HG02642 (cell line): ENCODE measurements around the gene SMPD3.

Source experiments
- ATAC-seq: cut with Tn5 transposase; IDR thresholded peaks from one replicate; pipeline ENCODE4 v1.9.1; 2021; ENCODE audit warnings: mild to moderate bottlenecking; ENCODE audit not compliant: unreplicated experiment, poor library complexity

The SMPD3 gene

GRCh38 chr16:68373528-68374245, 74.6 kb downstream of the SMPD3 start:
- ATAC-seq: no peak

DNA sequence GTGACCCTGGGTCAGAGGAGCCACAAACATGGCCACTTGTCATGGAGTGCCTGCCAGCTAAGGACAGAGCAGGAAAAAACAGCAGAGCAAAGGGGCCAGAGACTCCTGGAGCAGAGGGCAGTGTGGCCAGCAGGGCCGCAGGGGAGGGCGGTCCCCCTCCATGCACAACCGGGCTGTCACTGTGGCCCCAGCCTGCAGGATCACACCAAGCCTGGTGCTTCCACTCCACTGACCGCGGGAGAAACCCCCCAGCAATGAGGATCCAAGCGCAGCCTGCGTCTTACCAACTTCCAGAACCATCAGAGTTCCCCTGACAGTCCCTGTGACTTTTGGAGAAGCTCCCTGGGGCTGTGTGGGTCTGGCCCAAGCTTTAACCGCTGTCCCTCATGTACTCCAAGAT, 75.5 kb downstream of the SMPD3 start:
- ATAC-seq: no peak

DNA sequence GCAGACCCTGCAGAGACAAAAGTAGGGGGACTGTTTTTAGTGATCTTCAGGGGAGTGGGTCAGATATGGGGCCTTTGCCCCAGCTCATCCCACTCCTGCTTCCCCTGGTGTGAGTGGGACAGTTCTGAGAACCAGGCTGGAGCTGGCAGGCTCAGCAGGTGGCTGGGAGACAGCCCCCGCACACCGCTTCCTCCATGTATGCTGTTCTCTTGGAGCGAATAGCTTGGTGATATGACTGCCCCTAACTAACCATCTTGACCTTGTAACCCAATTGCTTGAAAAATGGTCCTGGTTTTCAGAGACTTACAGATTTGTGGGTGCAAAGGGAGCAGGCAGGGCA, 76.0 kb downstream of the SMPD3 start:
- no peak for ATAC-seq

DNA sequence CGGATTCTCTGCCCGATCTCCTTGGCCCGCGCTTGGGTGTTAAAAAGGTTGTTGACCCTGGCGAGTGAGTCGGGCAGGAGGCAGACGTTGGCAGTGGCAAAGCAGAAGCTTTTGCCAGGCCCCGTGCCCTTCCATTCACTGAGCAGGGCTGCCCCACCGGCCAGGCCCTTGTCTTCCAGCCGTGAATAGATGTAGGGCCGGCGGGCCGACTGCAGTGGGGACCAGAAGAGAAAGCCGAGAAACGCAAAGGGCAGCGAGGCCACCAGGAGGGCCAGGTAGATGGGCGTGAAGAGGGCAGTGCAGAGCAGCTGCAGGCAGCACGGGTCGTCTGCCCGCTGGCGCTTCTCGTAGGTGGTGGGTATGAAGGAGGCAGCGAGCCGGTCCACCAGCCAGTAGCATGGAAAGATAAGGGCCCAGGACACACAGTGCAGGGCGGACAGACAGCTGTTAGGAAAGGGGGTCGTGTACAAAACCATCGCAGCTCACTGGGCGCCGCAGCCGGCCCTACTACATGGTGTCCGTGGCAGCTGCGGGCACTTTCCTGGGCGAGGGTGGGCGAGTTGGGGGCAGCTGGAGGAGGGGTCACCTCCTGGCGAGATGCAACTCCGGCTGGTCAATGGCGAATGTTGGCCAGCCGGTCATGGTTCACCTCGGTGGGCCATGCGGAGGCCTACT, 76.5 kb downstream of the SMPD3 start:
- no peak for ATAC-seq

- ATAC-seq: no peak
Observed at GRCh38 chr16:68371276-68371651, 77.0 kb downstream of the SMPD3 start.

GRCh38 chr16:68370581-68371275, 77.6 kb downstream of the SMPD3 start:
- ATAC-seq: no peak

DNA sequence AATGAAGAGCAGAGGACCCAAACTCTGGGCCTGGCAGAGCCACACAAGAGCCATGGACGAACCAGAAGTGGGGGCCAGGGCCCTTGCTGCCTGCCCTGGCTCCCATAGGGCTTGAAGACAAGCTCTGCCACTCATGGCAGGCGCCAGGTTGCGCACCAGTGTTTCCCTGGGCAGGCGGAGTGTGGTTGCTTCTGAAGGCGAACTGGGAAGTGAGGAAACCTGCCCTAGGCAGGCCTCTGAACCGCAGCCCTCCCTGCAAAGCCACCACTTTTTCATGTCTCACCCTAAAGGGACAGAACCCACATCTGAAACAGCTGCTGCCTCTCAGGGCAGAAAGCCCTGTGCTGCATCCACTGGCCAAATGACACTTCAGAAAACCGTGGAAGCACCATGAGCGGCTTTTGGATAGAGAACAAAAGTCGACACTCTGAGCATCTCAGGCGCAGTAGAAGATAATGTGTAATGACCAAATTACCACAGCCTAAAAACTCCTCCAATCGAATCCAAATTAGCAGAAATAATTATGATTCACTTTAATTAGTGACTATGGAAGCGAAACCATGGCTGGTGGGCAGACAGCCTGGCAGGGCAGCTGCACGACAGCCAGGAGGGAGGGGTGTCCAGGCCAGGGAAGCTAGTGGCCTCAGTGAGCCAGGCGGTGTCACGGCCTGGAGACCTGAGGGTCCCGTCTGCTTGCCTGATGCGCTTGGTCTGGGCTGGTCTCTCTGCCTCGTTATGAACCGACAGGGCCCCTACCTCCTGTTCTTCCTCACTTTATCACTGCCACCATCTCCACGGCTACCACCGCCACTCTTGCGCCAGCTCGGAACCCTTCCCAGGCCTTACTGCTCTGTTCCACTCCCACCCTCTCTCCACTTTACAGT, 78.4 kb downstream of the SMPD3 start:
- peak; percentile 61 for ATAC-seq

- ATAC-seq: no peak
Observed at GRCh38 chr16:68369168-68369567, 79.1 kb downstream of the SMPD3 start.

GRCh38 chr16:68368301-68368888, 79.9 kb downstream of the SMPD3 start:
- peak; percentile 40 for ATAC-seq

- ATAC-seq: no peak
Observed at GRCh38 chr16:68367891-68368290, 80.4 kb downstream of the SMPD3 start.

- no peak for ATAC-seq
Observed at GRCh38 chr16:68367440-68367839, 80.9 kb downstream of the SMPD3 start.

DNA sequence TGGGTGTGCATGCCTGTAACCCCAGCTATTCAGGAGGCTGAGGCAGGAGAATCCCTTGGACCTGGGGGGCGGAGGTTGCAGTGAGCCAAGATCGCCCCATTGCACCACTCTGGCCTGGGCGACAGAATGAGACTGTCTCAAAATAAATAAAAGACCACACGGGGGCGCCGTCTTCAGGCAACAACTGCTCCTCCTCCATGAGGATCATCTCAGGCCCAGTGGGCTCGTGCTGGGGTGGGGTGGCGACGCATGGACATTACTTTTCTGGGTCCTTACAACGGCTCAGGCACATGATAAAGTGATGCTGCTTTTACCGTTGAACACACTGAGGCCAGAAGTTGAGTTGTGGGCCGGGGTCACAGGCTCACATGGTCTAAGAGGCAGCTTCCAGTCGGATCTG, 81.3 kb downstream of the SMPD3 start:
- no peak for ATAC-seq

DNA sequence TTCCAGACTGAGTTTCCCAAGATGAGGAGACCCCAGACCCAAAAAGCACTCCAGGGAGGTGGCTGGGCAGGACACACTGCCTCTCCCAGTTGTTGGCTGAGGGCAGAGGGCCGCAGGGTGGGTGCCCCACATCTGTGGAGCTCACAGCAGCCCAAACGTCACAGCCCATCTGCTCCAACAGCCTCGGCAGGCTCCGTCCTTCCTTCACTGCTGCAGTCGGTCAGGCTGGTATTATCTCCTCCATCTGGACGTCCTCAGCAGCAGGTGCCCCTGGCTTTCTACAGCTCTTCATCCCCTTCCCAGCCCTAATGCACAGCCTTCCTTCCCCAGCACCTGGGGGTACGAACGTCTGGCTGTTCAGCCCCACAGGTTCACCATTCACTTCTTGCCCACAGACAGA, 82.2 kb downstream of the SMPD3 start:
- no peak for ATAC-seq

DNA sequence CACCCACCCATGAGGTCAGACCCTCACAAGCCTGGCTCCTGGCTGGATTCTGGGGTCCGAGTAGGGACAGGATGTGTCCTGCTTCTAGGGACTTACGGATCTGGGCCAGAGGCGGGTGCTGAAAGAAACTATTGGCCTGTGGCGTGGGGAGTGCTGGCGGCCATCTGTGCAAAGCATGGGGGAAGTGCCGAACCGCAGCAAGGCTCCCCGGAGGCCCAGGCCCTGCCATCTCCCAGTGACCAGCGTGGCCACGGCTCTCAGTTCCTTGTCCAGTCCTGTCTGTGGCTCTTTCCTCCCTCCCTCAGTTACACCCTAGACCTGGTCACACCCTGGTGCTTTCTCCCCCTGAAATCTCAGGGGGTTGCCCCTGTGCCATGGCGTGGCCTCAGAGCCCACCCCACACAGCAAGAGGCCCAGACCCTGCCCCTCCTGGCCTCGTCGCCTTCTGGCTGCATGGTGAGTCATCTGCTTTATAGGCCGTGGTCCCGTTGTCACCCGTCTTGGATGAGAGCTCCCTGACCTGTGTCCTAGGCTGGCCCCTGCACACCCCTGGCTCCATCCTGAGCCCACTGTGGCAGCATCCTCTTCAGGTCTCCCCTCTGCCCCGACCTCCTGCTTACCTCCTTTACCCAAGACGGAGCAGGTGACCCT, 83.0 kb downstream of the SMPD3 start:
- no peak for ATAC-seq

DNA sequence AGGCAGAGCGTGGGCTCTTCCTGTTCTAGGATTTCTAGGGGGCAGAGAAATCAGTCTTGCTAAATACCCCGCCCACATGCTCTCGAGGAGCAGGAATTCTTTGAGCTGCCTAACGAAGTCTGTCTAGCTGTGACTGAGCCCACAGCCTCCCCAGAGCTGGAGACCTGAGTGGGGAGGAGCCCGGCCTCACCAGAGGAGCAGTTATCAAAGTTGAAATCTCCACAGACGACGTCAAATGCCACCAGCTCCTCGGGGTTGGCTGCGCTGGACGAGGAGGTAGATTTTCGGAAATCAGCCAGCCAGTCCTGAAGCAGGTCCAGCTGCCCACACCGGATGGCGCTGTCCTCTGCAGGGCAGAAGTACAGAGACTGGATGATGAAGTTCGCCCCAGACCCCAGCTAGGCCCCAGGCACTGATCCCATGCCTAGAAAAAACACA, 83.7 kb downstream of the SMPD3 start:
- ATAC-seq: no peak

DNA sequence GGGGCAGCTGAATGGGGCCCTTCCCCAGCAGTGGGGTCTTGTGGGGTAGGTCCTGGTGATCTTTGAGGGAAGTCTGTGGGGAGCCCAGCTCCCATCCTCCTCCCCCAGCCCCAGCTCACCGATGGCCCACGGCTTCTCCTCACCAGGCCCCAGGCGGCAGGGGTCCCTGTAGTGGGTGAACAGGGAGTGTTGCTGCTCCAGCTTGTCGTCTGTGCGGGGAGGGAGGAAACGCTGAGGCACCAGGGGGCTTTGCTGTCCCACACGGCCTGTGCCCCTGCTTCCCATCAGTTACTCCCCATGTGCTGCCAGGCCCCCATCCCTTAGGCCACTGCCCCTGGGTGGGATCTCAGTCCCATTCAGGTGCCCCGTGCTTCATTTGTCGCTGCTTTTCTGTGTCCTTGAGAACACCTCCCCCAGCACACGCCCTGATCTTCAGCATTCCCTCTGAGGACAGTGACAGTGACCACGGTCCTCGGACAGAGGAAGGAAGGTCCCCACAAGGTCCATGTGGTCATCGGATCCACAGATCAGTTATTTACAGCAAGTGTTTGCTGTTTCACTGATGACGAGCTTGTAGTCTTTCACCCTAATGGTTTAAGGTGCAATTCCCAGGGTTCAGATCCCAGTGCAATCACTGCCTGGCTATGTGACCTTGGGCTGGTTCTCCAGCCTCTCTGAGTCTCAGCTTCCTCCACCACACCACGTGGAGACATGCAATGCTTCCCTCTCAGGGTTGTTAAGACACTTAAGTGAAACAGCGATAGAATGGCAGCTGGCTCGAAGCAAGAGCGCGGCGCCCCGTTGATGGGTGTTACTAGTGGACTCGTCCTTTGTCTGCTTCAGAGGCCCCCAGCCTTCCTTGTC, 84.4 kb downstream of the SMPD3 start:
- ATAC-seq: no peak

DNA sequence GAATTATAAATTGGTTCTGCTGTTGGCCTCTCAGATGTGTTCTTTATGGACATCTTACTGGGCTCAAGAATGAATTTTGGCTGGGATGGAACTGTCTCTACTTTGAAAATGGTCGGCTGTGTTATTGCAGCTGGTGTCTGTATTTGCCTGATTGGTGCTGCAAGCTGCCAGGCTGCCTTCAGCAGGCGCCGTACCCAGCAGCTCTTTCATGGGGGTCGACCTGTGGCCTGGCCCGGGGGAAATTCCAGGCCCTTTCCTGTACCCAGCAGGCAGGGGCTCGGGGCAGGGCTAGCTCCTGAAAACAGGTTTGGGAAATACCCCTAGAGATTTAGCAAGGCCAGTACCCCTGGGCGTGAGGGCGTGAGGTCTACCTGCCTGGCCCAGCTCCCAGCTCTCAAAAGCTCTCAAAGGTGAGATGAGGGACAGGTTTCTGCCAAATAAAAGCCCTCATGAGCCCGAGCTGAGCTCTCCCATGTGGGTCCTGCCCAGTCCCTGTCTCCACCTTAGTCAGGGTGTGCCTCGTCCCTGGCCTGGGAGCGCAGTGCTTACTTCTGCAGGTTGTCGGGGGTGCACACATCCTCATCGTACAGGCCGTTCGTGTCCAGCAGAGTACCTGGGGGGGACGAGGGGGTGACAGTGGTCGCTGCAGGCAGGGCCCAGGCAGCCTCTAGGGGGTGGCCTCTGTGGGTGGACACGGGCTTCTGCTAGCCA, 85.2 kb downstream of the SMPD3 start:
- no peak for ATAC-seq

DNA sequence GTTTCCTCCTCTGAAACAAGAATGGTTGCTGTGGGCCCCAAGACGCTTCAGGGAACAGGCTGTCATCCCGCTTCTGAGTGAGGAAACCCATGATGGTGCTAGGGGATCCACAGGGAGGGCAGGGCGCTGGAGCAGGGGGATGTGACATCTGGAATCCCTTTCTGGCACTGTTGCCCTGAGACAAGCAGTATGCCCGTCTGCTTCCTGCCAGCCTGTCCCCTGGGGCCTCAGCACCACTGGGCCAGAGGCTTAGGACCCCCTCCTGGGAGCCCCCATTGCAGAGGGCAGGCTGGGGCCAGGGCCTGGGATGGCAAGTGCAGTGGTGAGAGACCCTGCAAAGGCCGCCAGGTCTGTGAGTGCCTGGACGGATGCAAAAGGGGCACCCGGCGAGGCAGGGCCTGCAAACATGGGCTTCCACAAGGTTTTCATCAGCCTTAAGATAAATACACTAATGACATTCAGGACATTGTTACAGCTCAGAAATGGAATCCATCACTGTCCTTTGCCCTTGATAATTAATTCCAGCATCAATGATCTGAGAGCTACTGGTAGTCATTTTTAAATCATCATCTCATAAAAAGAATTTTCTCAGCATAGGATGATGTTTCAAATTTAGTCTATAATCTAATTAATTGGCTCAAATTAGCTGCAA, 85.9 kb downstream of the SMPD3 start:
- no peak for ATAC-seq
